Thyroid gland (tissue), 4 donors: ENCODE measurements around the gene LAMB1. TPM values are rescaled to one million over a fixed set of nuclear protein-coding genes. Genes with fewer than 3 reads are reported as not detected.
"Not testable (repeated sequence)": the region's sequence is repeated elsewhere in the genome, so short reads cannot be mapped to it uniquely, and the experiment has no call there.

Source experiments
- DNase-seq, 2 donors: peaks; one replicate each; pipeline ENCODE4 v3.0.0-alpha.2; 2019
- H3K27ac ChIP-seq, 3 donors: fragments of 200-600 bp; sonication (generic); 1 replicate in 2 of 3; 2 replicates in 1 of 3; pipeline ENCODE4 v1.5.1; 2016 to 2019; ENCODE audit warnings: mild to moderate bottlenecking in 1 of 3, moderate library complexity in 1 of 3
- H3K27me3 ChIP-seq: fragments of 200-600 bp; sonication (generic); one replicate; pipeline ENCODE4 v1.5.1; 2019
- H3K36me3 ChIP-seq, 2 donors: fragments of 200-600 bp; sonication (generic); one replicate each; pipeline ENCODE4 v1.5.1; 2016 to 2019
- H3K4me1 ChIP-seq, 2 donors: fragments of 200-600 bp; sonication (generic); one replicate each; pipeline ENCODE4 v1.5.1; 2017 to 2019
- H3K4me3 ChIP-seq, 3 donors: fragments of 200-600 bp; sonication (generic); replicated peaks in 1 of 3; 1 replicate in 2 of 3; 2 replicates in 1 of 3; pipeline ENCODE4 v1.5.1; 2016; ENCODE audit warnings: mild to moderate bottlenecking in 1 of 3
- H3K9me3 ChIP-seq: fragments of 200-600 bp; sonication (generic); one replicate; pipeline ENCODE4 v1.5.1; 2017
- CTCF ChIP-seq, 6 experiments: fragments of 200-600 bp in 3 of 6; fragments of 450-650 bp in 3 of 6; sonication (generic) in 3 of 6; IDR thresholded peaks; one replicate each; pipeline ENCODE4 v1.5.1; 2016 to 2019; ENCODE audit warnings: antibody characterized with exemption in 6 of 6, mild to moderate bottlenecking in 2 of 6, inconsistent platforms in 1 of 6, moderate library complexity in 1 of 6
- POLR2A ChIP-seq, 2 donors: fragments of 450-650 bp; IDR thresholded peaks; one replicate each; pipeline ENCODE4 v1.6.1; 2017; ENCODE audit warnings: antibody characterized with exemption in 2 of 2, mild to moderate bottlenecking in 2 of 2, moderate library complexity in 1 of 2
- WGBS, 2 donors: methylation state at CpG; one replicate each; pipeline ENCODE4 v1.1.5; 2017; 5-methylcytosine and 5-hydroxymethylcytosine counted together
- intact Hi-C: fragments of 100-400 bp; cut with DNase I; formaldehyde crosslinking; loops from one replicate; pipeline ENCODE4 v1.15.1; 2023
- total RNA-seq, 4 donors: library from RNA; depleted of rRNA; stranded (reverse); fragments of >200 nt; gene quantifications; one replicate each; pipeline ENCODE4 v1.2.3, GENCODE V29; 2016

LAMB1 gene
- total RNA-seq, 4 donors from 2014 or later, result 103 to 112 (median 106) TPM

DNA sequence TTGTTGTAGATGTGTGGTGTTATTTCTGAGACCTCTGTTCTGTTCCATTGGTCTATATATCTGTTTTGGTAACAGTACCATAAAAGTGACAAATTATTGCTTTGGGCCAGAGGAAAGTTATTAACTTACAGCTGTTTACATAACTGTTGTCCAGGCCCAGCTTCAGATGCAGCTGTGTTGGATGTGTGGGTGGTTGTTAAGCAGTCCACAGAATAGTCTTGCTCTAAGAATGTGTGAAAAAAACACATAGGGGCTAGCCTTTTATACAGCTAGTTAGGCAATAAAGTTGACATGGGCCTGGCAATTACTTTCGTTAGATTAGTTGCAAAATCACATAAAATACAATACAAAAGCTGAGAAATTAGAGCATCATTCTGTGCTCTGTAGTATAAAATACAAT lies 80.1 kb downstream of the LAMB1 start:
- Histone ChIP-seq H3K36me3 (peaks cover 22 to 53% of the 10 kb centered on the region in 2 donors), H3K9me3 (no peaks in the 10 kb centered on the region), H3K27ac (peak overlapping the region in 1 of 3 donors; percentile 32), H3K4me1 (peaks cover 0 to 7% of the 10 kb centered on the region in 2 donors), H3K27me3 (no peaks in the 10 kb centered on the region), H3K4me3 (no peak overlapping the region)
- intact Hi-C loops, result no loop called here
- 92 to 98% methylated on average over 1 of the region's 1 CpG for whole genome bisulfite sequencing, 2 donors
- DNase-seq, result no peak
- TF ChIP-seq CTCF (IDR thresholded peaks at IDR 0.05) (no peak), POLR2A (IDR thresholded peaks at IDR 0.05) (no peak)

- peaks cover 32 to 50% of the 10 kb centered on the region in 2 donors for H3K36me3 ChIP-seq
Observed at GRCh38 chr7:107921826-107922225, 81.1 kb downstream of the LAMB1 start.

GRCh38 chr7:107920048-107920772 lies 82.8 kb downstream of the LAMB1 start:
- DNase-seq, result no peak
- TF ChIP-seq POLR2A (IDR thresholded peaks at IDR 0.05) (no peak), CTCF (IDR thresholded peaks at IDR 0.05) (no peak)
- H3K9me3 ChIP-seq, result no peaks in the 10 kb centered on the region
- no peaks in the 10 kb centered on the region for H3K27me3 ChIP-seq
- WGBS, 2 donors, result 11 to 17% methylated on average over 1 of the region's 1 CpG
- peaks cover 0 to 7% of the 10 kb centered on the region in 2 donors for H3K4me1 ChIP-seq
- H3K36me3 ChIP-seq, result peaks cover 35 to 38% of the 10 kb centered on the region in 2 donors
- H3K27ac ChIP-seq, result peak overlapping the region in 1 of 3 donors; percentile 2
- intact Hi-C loops, result no loop called here
- no peak overlapping the region for H3K4me3 ChIP-seq

More at GRCh38 chr7:107921826-107922225, 81.1 kb downstream of the LAMB1 start:
- H3K27me3 ChIP-seq, H3K4me1 ChIP-seq, DNase-seq, H3K27ac ChIP-seq, H3K9me3 ChIP-seq, intact Hi-C loops, H3K4me3 ChIP-seq: not testable (repeated sequence)
- 50 to 74% methylated on average over 2 of the region's 2 CpGs for WGBS, 2 donors

DNA sequence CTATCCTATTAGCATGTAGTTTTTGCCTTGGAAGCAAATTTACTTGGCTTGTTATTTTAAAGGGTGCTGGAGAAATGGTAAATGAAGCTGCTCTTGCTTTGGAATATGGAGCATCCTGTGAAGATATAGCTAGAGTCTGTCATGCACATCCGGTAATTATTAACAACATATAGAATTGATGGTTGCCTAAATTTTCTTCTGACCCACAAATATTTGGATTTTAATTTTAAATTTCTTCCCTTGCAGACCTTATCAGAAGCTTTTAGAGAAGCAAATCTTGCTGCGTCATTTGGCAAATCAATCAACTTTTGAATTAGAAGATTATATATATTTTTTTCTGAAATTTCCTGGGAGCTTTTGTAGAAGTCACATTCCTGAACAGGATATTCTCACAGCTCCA lies 84.0 kb downstream of the LAMB1 start:
- WGBS, 2 donors, result 94 to 97% methylated on average over 2 of the region's 2 CpGs
- Histone ChIP-seq H3K4me1 (peaks cover 0 to 7% of the 10 kb centered on the region in 2 donors), H3K4me3 (no peak overlapping the region), H3K9me3 (no peaks in the 10 kb centered on the region), H3K27me3 (no peaks in the 10 kb centered on the region), H3K36me3 (peaks cover 33% of the 10 kb centered on the region in 2 donors), H3K27ac (no peak overlapping the region)
- intact Hi-C loops, result no loop called here
- DNase-seq, result no peak
- TF ChIP-seq POLR2A (IDR thresholded peaks at IDR 0.05), result no peak
- TF ChIP-seq CTCF (IDR thresholded peaks at IDR 0.05), result no peak

GRCh38 chr7:107917763-107918651 lies 85.0 kb downstream of the LAMB1 start:
- TF ChIP-seq POLR2A (IDR thresholded peaks at IDR 0.05) (no peak), CTCF (IDR thresholded peaks at IDR 0.05) (no peak)
- 89 to 93% methylated on average over 3 of the region's 3 CpGs for WGBS, 2 donors
- Histone ChIP-seq H3K9me3 (no peaks in the 10 kb centered on the region), H3K4me1 (peaks cover 0 to 7% of the 10 kb centered on the region in 2 donors), H3K27ac (no peak overlapping the region), H3K4me3 (no peak overlapping the region), H3K36me3 (peaks cover 25 to 26% of the 10 kb centered on the region in 2 donors), H3K27me3 (no peaks in the 10 kb centered on the region)
- no peak for DNase-seq
- intact Hi-C loops, result no loop called here
